HG03565 (cell line): ENCODE results near the gene ZNF439.
A peak's percentile ranks its signal among the peaks of the same experiment; 100 is the strongest.
"Not testable (repeated sequence)": the region's sequence is repeated elsewhere in the genome, so short reads cannot be mapped to it uniquely, and the experiment has no call there.

ENCODE experiments used
- ATAC-seq: cut with Tn5 transposase; IDR thresholded peaks from one replicate; pipeline ENCODE4 v1.9.1; 2021; ENCODE audit warnings: mild to moderate bottlenecking, moderate library complexity; ENCODE audit not compliant: unreplicated experiment

The ZNF439 gene

GRCh38 chr19:11848594-11849469 is at the start of gene ZNF439:
Gene ZNF439, plus strand, starts transcription at chr19:11848726. Its CDS starts 142 bp downstream, at chr19:11848868.
- ATAC-seq = peak; percentile 74

GRCh38 chr19:11806354-11807098 is 42.0 kb upstream of the ZNF439 start:
- no peak for ATAC-seq

- no peak for ATAC-seq
Observed at GRCh38 chr19:11807099-11807380, 41.5 kb upstream of the ZNF439 start.

GRCh38 chr19:11813703-11814028 is 34.9 kb upstream of the ZNF439 start:
- ATAC-seq = peak; percentile 22

GRCh38 chr19:11814029-11814699 is 34.4 kb upstream of the ZNF439 start, which contains the start of gene ZNF440:
Gene ZNF440, plus strand, starts transcription at chr19:11814273. Its CDS starts 175 bp downstream, at chr19:11814448.
- ATAC-seq = peak; percentile 94

GRCh38 chr19:11814700-11815035 is 33.9 kb upstream of the ZNF439 start:
- no peak for ATAC-seq

GRCh38 chr19:11821474-11822109 is 26.9 kb upstream of the ZNF439 start:
- no peak for ATAC-seq

- not testable (repeated sequence) for ATAC-seq
Observed at GRCh38 chr19:11828957-11829876, 19.3 kb upstream of the ZNF439 start.

GRCh38 chr19:11832253-11832912 is 16.1 kb upstream of the ZNF439 start:
- no peak for ATAC-seq

GRCh38 chr19:11833541-11833940 is 15.0 kb upstream of the ZNF439 start:
- no peak for ATAC-seq

- not testable (repeated sequence) for ATAC-seq
Observed at GRCh38 chr19:11835626-11836066, 12.9 kb upstream of the ZNF439 start.

- no peak for ATAC-seq
Observed at GRCh38 chr19:11843722-11844121, 4.8 kb upstream of the ZNF439 start.

- not testable (repeated sequence) for ATAC-seq
Observed at GRCh38 chr19:11847615-11848014, 911 bp upstream of the ZNF439 start.

GRCh38 chr19:11848200-11848593 is 329 bp upstream of the ZNF439 start:
- peak; percentile 11 for ATAC-seq

- ATAC-seq = not testable (repeated sequence)
Observed at GRCh38 chr19:11850289-11850688, 1.8 kb downstream of the ZNF439 start.

- ATAC-seq = no peak
Observed at GRCh38 chr19:11853358-11853757, 4.8 kb downstream of the ZNF439 start.

GRCh38 chr19:11856596-11857250 is 8.2 kb downstream of the ZNF439 start:
- ATAC-seq = no peak

- no peak for ATAC-seq
Observed at GRCh38 chr19:11860721-11861120, 12.2 kb downstream of the ZNF439 start.

GRCh38 chr19:11861301-11861700 is 12.8 kb downstream of the ZNF439 start:
- ATAC-seq = no peak
